GM21447 (cell line): ENCODE results near the gene ZNF493.

ENCODE experiments used
- ATAC-seq: cut with Tn5 transposase; IDR thresholded peaks from one replicate; pipeline ENCODE4 v1.9.1; 2021; ENCODE audit not compliant: unreplicated experiment

ZNF493 gene

DNA sequence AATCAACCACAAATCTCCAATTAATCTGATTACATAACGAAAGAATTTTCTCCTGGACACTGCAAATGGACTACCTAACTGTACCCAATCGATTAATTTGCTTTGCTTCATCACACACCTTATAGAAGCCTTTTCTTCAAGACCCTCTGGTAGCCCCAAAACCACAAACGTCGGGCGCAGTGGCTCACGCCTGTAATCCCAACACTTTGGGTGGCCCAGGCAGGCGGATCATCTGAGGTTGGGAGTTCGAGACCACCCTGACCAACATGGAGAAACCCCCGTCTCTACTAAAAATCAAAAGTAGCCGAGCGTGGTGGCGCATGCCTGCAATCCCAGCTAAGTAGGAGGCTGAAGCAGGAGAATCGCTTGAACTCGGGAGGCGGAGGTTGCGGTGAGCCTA lies 65.6 kb downstream of the ZNF493 start:
- ATAC-seq: no peak

DNA sequence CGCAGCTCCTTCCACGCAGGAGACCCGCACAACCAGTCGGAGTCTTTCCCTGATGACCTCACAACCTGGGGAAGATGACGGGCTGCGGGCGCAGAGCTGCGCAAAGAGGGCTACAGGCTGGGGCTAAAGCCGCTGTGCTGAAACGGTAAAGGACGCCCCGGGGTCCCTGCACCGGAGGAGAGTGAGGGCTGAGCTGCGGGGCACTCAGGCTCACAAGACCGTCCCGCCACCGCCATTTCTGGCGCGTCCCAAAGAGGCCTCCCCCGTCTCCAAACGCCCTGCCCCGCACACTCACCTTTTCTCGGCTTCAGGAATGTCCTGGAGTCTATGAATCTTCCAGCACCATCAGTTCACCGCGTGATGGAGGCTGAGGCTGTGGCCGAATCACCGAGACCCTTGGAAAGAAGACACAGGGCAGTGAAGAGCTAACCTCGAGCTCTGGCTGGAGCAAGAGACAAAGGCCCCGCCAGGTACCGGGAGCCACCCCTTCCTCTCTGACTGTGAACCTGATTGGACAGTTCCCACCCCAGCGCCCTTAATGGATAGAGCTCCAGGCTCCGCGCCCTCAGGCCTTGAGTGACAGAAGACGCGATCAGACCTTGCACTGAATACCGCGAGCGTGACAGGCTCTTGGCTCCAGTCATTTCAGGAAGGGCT lies 66.6 kb downstream of the ZNF493 start:
- no peak for ATAC-seq

DNA sequence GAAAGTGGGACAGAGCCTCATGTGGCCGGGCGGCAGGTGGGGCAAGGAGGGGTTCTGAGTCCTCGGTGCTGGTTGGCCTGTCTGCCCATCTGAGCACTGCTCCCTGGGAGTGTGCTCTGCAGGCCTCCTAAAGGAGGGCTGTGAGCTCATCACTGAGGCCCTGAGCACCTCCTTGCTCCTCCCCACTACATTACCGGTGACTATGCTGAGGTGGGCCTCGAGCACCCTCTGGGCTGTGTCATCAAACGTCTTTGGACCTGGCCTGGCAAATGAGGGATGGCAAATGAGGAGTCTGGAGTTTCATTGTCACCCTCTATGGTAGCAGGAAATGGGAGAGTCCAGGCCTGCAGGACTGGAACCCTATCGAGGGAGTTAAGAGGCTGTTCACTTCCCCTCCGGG lies 69.7 kb downstream of the ZNF493 start:
- no peak for ATAC-seq

DNA sequence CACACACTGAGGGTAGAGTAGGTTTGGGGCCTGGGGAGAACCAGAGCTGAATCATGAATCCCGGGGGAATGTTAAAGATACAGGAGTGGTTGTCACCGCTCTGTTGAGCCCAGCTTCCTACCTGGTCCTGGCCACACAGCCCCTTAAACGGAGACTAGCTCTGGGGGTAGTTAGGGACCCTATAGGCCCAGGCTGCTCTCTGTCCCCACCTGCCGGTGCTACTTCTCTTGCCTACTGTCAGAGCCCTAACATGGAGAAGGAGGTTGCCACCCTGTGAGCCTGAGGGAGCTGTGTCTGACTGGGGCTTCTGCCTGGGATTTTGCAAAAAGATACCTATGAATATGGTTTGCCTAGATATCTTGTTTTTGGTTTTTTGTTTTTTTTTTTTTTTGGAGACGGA lies 71.9 kb downstream of the ZNF493 start:
- ATAC-seq: no peak

DNA sequence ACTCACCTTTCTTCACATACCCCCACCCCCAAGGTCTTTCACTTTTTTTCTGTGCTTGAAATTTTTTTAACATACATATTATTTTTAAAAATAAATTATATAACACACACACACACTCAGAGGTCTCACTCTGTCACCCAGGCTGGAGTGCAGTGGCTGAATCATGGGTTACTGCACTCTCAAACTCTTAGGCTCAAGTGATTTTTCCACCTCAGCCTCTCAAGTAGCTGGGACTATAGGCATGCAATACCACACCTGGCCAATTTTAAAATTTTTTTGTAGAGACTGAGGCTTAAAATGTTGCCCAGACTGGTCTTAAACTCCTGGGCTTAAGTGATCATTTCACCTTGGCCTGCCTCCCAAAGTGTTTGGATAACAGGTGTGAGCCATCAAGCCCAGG lies 75.6 kb downstream of the ZNF493 start:
- no peak for ATAC-seq

DNA sequence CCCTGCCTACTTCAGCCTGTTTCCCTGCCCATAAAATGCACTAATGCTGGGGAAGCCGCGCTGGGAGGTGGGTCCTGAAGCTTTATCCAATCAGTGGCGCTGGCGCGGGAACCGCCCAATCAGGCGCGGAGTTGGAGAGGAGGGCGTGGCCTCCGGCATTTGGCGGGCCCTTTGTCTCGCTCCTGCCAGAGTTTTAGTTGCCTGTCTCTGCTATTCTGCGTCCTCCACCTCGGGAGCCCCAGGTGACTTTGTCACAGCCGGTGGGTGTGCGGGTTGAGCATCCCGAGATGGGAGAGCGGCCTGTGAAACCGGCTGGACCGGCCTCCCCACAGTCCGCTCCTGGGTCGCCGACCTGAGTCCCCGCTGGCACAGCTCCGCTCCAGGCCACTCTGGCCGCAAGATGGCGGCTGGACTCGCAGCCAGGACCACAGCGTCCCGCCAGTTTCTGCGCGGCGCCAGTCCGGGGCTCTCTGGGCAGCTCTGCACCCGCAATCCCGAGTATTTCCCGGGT lies 77.8 kb downstream of the ZNF493 start:
- no peak for ATAC-seq
